ENCODE measurements around the gene CSRP2. TPM values are rescaled to one million over a fixed set of nuclear protein-coding genes. Genes with fewer than 3 reads are reported as not detected.

The CSRP2 gene
- total RNA-seq, 1 experiment from 2014 or later, result 7.8 TPM

- BruUV-seq (replicated peaks), result no TSS peak
- H3K4me1 ChIP-seq (ENCODE audit: control insufficient read depth, insufficient read depth, low read length), result no peaks in the 10 kb centered on the region
- DNase-seq (ENCODE audit: low read depth, low spot score), result no peak
- no peak for ATAC-seq
- H3K4me3 ChIP-seq (ENCODE audit: low read depth in 2 of 2, low read length in 2 of 2), result no peak overlapping the region
- intact Hi-C loops (cut with micrococcal nuclease; ENCODE audit: unreplicated experiment) (no loop called here), in situ Hi-C loops (cut with HindIII; ENCODE audit: low pct_unique_long_range_greater_than_20kb, low sequenced_read_pairs) (no loop called here)
- H3K9me3 ChIP-seq (ENCODE audit: control insufficient read depth, insufficient read depth, low read depth, low read length), result no peaks in the 10 kb centered on the region
- TF ChIP-seq REST (IDR thresholded peaks at IDR 0.05; ENCODE audit: insufficient read depth in 1 of 2, low read depth in 2 of 2, low read length in 1 of 2) (no peak), CTCF (IDR thresholded peaks at IDR 0.05) (no peak), TCF7L2 (IDR thresholded peaks at IDR 0.05; ENCODE audit: low read depth, low read length) (no peak), SIN3A (IDR thresholded peaks at IDR 0.05; ENCODE audit: borderline replicate concordance, insufficient read depth, low read depth, low read length) (no peak), POLR2AphosphoS5 (IDR thresholded peaks at IDR 0.05; ENCODE audit: low read depth, low read length) (no peak)
- H3K27ac ChIP-seq (ENCODE audit: low read length), result no peak overlapping the region
- ChIA-PET CTCF (no interaction called here), POLR2A (no interaction called here)
- H3K27me3 ChIP-seq (ENCODE audit: control insufficient read depth, insufficient read depth, low read length), result peaks cover 16% of the 10 kb centered on the region
- H3K36me3 ChIP-seq (ENCODE audit: control insufficient read depth, insufficient read depth, low read length), result no peaks in the 10 kb centered on the region
These were observed 35.5 kb upstream of the CSRP2 start for GRCh38 chr12:76914102-76914859.

- ATAC-seq, result no peak
- no TSS peak for BruUV-seq (replicated peaks)
These were observed 30.5 kb upstream of the CSRP2 start for GRCh38 chr12:76909290-76909689.

More at GRCh38 chr12:76909290-76909689, 30.5 kb upstream of the CSRP2 start:
- Histone ChIP-seq H3K4me3 (ENCODE audit: low read depth in 2 of 2, low read length in 2 of 2) (no peak overlapping the region), H3K9me3 (ENCODE audit: control insufficient read depth, insufficient read depth, low read depth, low read length) (no peaks in the 10 kb centered on the region), H3K27me3 (ENCODE audit: control insufficient read depth, insufficient read depth, low read length) (peaks cover 10% of the 10 kb centered on the region), H3K4me1 (ENCODE audit: control insufficient read depth, insufficient read depth, low read length) (no peaks in the 10 kb centered on the region), H3K36me3 (ENCODE audit: control insufficient read depth, insufficient read depth, low read length) (no peaks in the 10 kb centered on the region), H3K27ac (ENCODE audit: low read length) (no peak overlapping the region)
- intact Hi-C loops (cut with micrococcal nuclease; ENCODE audit: unreplicated experiment), result no loop called here
- ChIA-PET CTCF (no interaction called here), POLR2A (no interaction called here)
- no peak for DNase-seq (ENCODE audit: low read depth, low spot score)
- TF ChIP-seq REST (IDR thresholded peaks at IDR 0.05; ENCODE audit: insufficient read depth in 1 of 2, low read depth in 2 of 2, low read length in 1 of 2) (no peak), POLR2AphosphoS5 (IDR thresholded peaks at IDR 0.05; ENCODE audit: low read depth, low read length) (no peak), TCF7L2 (IDR thresholded peaks at IDR 0.05; ENCODE audit: low read depth, low read length) (no peak), CTCF (IDR thresholded peaks at IDR 0.05) (no peak)
- in situ Hi-C loops (cut with HindIII; ENCODE audit: low pct_unique_long_range_greater_than_20kb, low sequenced_read_pairs), result no loop called here

Data from Panc1 (cell line).